Loucy (cell line): Measurements from ENCODE around the gene ALOX15.

Experiments used
- EZH2phosphoT487 ChIP-seq: fragments of 200-600 bp; IDR thresholded peaks from 2 replicates; pipeline ENCODE4 v1.6.1; 2018; ENCODE audit warnings: antibody characterized with exemption, mild to moderate bottlenecking, moderate library complexity, borderline replicate concordance
- TF ChIP-seq, protein P1 (sequence below): fragments of 200-600 bp; sonication (generic); conservative IDR thresholded peaks from 2 replicates; pipeline ENCODE4 v1.5.1; 2014; ENCODE audit warnings: mild to moderate bottlenecking, antibody characterized with exemption, low read length

- TF ChIP-seq, protein P1, sequence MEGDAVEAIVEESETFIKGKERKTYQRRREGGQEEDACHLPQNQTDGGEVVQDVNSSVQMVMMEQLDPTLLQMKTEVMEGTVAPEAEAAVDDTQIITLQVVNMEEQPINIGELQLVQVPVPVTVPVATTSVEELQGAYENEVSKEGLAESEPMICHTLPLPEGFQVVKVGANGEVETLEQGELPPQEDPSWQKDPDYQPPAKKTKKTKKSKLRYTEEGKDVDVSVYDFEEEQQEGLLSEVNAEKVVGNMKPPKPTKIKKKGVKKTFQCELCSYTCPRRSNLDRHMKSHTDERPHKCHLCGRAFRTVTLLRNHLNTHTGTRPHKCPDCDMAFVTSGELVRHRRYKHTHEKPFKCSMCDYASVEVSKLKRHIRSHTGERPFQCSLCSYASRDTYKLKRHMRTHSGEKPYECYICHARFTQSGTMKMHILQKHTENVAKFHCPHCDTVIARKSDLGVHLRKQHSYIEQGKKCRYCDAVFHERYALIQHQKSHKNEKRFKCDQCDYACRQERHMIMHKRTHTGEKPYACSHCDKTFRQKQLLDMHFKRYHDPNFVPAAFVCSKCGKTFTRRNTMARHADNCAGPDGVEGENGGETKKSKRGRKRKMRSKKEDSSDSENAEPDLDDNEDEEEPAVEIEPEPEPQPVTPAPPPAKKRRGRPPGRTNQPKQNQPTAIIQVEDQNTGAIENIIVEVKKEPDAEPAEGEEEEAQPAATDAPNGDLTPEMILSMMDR: no peak
- TF ChIP-seq EZH2phosphoT487: no peak
Measured at GRCh38 chr17:4587803-4588202, 53.7 kb downstream of the ALOX15 start.
